Measurements from ENCODE around the gene G6PC3.

The G6PC3 gene

DNA sequence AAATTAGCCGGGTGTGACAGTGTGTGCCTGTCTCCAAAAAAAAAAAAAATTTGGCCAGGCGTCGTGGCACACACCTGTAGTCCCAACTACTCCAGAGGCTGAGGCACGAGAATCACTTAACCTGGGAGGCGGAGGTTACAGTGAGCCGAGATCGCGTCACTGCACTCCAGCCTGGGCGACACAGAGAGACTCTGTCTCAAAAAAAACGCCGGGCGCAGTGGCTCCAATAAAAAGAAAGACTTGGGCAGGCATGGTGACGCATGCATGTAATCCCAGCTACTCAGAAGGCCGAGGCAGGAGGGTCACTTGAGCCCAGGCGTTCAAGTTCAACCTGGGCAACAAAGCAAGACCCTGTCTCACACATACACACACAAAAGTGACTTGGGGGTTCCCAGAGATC, 7.7 kb upstream of the G6PC3 start:
- no peak for DNase-seq

- no peak for DNase-seq
Measured at GRCh38 chr17:44063704-44064639, 6.6 kb upstream of the G6PC3 start.

DNA sequence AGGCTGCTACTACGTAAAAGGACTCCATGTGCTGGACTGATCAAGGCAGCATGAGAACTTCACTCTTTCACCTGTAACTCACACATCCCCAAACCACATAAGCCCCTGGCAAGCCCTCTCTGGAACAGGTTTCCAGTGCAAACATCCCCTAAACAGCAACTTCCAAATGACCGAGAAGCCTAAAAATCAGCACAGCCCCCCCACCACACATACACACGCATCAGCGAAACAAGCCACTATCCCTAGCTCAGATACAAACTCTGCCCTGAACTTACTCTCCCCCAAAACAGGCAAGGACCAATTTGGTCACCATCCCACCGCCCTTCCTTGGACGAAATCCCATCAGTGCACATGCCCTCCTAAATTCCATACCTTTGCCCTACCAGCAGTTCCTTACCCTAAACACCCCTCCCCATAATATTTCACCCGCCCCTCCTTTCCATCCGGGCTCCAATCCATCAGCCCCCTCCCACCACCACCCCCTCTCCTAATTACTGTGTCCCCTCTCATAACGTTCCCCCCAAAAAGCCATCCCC, 4.8 kb upstream of the G6PC3 start:
- no peak for DNase-seq

- peak; percentile 57 to 84 for DNase-seq
Measured at GRCh38 chr17:44066204-44066930, 4.2 kb upstream of the G6PC3 start, which contains the start of gene LSM12. LSM12 (minus strand) TSS chr17:44066671; CDS start chr17:44066587, 84 bp downstream.

DNA sequence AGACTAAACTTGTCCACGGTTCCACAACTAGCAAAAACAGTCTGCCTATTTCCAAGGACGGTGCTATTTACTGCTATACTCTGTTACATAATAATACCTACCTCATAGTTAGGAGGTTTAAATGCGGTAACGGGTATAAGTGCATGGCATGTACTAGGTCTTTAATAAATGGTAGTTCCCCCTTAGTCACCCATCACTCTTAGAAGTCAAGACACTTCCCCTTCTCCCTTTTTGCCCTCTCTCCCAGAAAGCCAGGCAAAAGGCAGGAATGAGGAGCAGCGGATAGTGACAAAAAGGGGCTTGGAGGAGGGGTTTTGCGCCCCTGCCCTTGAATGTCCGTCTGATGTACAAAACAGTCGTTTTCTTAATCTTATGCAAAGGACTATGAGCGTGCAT, 3.0 kb upstream of the G6PC3 start:
- no peak for DNase-seq

GRCh38 chr17:44069974-44070454, 521 bp upstream of the G6PC3 start:
- no peak for DNase-seq

DNA sequence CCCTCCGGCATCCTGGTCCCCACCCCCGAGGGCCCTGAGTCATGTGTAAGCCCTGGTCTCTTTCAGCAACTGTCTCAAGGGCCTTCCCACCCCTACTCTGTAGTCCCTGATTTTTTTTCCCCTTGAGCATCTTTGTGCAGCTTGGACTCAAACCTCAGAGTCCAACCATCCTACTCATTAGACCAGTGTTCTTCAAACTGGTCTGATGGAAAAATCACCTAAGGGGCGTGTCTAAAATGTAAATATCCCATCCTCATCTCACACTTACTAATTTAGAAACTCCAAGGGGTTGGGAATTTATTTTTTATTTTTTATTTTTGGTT, 624 bp downstream of the G6PC3 start:
- no peak for DNase-seq

GRCh38 chr17:44071772-44072171, 1.2 kb downstream of the G6PC3 start:
- no peak for DNase-seq

- no peak for DNase-seq
Measured at GRCh38 chr17:44074231-44074910, 3.8 kb downstream of the G6PC3 start.

- no peak for DNase-seq
Measured at GRCh38 chr17:44074911-44075285, 4.4 kb downstream of the G6PC3 start.

DNA sequence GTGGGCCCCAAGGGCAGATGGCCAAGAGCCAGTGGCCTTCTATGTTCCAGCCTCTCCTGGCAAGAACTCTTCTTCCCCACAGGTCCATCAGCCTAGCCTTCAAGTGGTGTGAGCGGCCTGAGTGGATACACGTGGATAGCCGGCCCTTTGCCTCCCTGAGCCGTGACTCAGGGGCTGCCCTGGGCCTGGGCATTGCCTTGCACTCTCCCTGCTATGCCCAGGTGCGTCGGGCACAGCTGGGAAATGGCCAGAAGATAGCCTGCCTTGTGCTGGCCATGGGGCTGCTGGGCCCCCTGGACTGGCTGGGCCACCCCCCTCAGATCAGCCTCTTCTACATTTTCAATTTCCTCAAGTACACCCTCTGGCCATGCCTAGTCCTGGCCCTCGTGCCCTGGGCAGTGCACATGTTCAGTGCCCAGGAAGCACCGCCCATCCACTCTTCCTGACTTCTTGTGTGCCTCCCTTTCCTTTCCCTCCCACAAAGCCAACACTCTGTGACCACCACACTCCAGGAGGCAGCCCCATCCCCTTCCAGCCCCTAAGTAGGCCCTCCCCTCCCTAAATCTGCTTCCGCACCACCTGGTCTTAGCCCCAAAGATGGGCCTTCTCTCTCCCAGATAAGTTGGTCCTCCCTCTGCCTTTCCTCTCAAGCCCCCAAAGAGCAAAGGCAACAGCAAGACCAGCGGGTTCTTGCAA, 5.2 kb downstream of the G6PC3 start:
- DNase-seq: no peak

- no peak for DNase-seq
Measured at GRCh38 chr17:44076716-44077594, 6.4 kb downstream of the G6PC3 start.

DNA sequence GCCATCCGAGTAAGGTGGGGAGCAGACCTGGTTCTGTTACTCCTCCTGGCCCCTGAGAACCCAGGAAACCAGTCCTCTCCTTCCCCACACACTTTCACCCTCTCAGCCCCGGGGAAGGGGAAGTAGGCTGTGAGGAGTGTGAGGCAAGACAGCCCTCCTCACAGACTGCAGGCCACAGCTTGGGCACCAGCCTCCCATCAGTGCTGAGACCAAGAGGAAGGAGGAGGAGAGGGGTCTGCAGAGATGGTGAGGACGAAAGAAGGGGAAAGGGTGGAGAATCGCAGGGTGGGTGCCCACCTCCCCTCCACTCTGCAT, 7.0 kb downstream of the G6PC3 start:
- DNase-seq: no peak

DNA sequence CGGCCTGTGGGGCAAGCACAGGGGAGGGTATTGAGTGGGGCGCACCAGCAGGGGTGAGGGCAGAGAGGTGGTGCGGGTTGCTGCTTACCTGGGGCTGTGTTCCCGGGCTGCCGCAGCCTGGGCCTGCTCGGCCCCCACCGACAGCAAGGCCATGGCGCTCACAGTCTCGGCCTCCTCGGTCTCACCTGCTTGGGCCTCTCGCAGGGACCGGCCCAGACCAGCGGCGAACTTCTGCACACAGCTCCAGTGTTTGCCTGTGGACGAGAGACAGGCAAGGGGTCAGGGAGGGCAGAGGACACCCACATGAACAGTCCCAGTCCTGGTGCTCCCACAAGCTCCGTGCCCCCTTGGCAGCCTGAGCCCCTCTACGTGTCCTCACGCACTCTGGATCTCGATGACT, 7.9 kb downstream of the G6PC3 start:
- DNase-seq: no peak

DNA sequence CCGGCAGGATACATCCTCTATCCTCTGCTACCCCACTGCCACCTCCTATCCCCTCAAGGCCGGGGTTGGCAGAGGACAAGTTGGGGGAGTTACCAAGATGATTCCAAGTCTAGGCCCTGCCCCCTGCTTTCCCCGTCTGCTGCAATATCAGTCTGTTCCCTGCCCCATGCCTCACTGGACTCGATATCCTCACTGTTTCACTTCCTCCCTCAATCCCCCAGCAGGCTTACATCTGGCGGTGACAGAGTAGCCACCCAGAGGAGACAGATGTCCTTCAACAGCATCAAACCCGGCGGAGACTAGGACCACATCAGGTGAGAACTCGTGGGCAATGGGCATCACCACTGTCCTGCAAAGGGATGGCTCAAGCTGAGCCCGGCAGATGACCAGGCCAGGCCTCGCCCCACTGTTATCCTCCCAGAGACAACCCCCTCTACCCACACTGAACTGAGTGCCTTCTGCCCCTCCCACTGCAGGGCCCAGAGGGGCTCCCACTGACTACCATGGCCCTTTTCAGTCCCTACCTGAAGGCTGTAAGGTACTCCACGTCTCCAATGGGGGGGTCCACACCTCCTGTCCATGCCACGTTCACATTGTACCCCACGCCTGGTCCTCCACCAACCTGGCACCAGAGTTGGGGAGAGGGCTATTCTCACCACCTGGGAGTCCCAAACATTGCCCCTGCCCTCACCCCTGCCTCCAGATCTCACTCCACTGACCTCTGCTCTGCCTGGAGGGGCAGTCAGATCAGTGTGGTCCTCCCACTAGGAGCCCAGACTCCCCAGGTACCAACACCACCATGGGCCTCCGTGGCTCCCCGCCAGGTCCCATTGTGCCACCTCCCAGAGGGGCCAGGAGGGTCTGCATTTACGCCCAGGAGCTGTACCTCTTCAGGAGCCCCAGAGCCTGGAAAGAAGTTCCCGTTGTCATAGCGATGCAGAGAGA, 9.6 kb downstream of the G6PC3 start:
- DNase-seq: no peak

DNA sequence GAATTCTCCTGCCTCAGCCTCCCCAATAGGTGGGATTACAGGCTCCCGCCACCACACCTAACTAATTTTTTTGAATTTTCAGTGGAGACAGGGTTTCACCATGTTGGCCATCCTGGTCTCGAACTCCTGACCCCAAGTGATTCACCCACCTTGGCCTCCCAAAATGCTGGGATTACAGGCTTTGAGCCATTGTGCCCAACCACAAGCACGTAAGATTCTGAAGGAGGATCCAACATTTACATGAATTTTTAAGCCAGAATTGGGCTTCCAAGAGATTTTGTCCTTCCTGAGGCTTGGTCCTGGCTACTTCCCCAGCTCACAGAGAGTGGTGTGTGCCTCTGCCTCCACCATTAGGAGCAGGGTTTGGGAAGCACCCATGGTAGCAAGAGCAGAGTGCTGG, 11.1 kb downstream of the G6PC3 start:
- no peak for DNase-seq

- no peak for DNase-seq
Measured at GRCh38 chr17:44082256-44082927, 11.9 kb downstream of the G6PC3 start.

DNA sequence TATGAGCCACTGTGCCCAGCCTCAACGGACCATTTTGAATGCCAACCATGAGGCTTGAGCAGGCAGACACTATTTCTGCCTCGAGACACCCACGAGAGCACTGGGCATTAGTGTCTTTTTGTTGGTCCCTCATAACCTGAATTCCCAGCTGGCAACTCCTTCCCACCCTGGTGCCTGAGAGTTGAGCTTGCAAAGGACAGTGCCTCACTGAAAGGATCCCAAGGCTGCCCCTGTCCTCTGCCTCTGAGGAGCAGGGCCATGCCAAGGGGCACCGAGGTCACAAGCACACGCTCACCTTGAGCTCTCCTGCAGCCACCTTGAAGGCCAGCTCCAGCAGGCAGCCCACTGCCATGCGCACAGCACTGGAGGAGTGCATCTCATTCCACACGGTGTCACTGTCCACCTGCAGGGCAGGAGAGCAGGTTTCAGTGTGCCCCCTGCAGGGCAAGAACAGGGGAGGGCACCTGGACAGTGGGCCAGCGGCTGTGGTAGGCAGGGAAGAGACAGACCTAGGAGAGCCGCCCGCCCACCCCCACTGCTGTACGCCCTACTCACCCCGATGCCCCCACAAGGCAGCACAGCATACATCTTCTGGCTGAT, 12.8 kb downstream of the G6PC3 start:
- no peak for DNase-seq

- no peak for DNase-seq
Measured at GRCh38 chr17:44084131-44084538, 13.6 kb downstream of the G6PC3 start.

DNA sequence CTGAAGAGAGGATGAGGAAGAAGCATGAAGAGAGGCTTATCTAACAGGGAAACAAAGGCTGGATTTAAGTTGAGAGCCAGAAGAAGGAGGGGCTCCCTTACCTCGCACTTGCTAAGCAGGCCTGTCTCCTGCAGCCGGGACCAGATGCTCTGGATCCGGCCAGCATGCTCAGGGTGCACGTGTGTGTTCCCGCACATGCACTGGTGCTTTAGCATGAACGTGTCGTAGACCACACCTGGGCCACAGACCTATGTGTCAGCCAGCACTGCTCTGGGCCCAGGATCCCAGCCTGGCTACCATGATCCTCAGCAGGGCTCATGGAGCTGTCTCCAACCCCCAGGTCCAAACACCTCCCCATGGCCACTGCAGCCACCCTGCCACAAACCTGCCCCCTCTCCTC, 14.4 kb downstream of the G6PC3 start:
- DNase-seq: no peak
